Activated naive CD4-positive, alpha-beta T cell treated with anti-CD3 and anti-CD28 coated beads, Interleukin-2, amount 50 U/mL, for 72 hours (primary cell): Measurements from ENCODE around the gene DOP1A. TPM values are rescaled to one million over a fixed set of nuclear protein-coding genes. Genes with fewer than 3 reads are reported as not detected.
"Not testable (repeated sequence)": the region's sequence is repeated elsewhere in the genome, so short reads cannot be mapped to it uniquely, and the experiment has no call there.

Experiments
- ATAC-seq, 2 donors: fragments of 150-1000 bp; cut with Tn5 transposase; 2 replicates each; pipeline ENCODE4 v1.10.0; 2021; ENCODE audit warnings: mild to moderate bottlenecking in 2 of 2, moderate library complexity in 2 of 2
- DNase-seq, 2 donors: peaks; one replicate each; pipeline ENCODE4 v3.0.0; 2021 to 2022; ENCODE audit warnings: low spot score in 2 of 2
- H3K27ac Mint-ChIP-seq, 2 donors: one replicate each; pipeline ENCODE4 v1.8.0; 2022; ENCODE audit warnings: mild to moderate bottlenecking in 2 of 2, mixed read lengths in 2 of 2
- H3K36me3 Mint-ChIP-seq, 2 donors: one replicate each; pipeline ENCODE4 v1.8.0; 2022; ENCODE audit warnings: mixed read lengths in 2 of 2
- H3K9me3 Mint-ChIP-seq, 2 donors: one replicate each; pipeline ENCODE4 v1.8.0; 2022; ENCODE audit warnings: mixed read lengths in 2 of 2
- total RNA-seq, 2 donors: library from RNA; stranded (reverse); gene quantifications; one replicate each; pipeline ENCODE4 v1.2.3, GENCODE V29; 2022

Gene DOP1A
- total RNA-seq, 2 donors from 2014 or later = 7.4 to 9.5 TPM

- Mint-ChIP-seq H3K9me3 (no peaks in the 10 kb centered on the region), H3K36me3 (peaks cover 0 to 7% of the 10 kb centered on the region in 2 donors), H3K27ac (no peak overlapping the region)
- ATAC-seq (no peak), DNase-seq (no peak)
Measured at GRCh38 chr6:83176246-83176645, 108.8 kb downstream of the DOP1A start.

GRCh38 chr6:83180426-83180950 is 113.0 kb downstream of the DOP1A start:
- Mint-ChIP-seq H3K9me3 (no peaks in the 10 kb centered on the region), H3K36me3 (peaks cover 9 to 12% of the 10 kb centered on the region in 2 donors), H3K27ac (no peak overlapping the region)
- ATAC-seq = no peak
- no peak for DNase-seq

- DNase-seq (no peak), ATAC-seq (no peak)
- no peaks in the 10 kb centered on the region for H3K9me3 Mint-ChIP-seq
- peaks cover 9 to 17% of the 10 kb centered on the region in 2 donors for H3K36me3 Mint-ChIP-seq
- no peak overlapping the region for H3K27ac Mint-ChIP-seq
Measured at GRCh38 chr6:83182114-83182513, 114.6 kb downstream of the DOP1A start.

- H3K36me3 Mint-ChIP-seq = peaks cover 9 to 17% of the 10 kb centered on the region in 2 donors
- H3K27ac Mint-ChIP-seq = peak overlapping the region in 1 of 2 donors; percentile 62
- H3K9me3 Mint-ChIP-seq = no peaks in the 10 kb centered on the region
- ATAC-seq (no peak), DNase-seq (no peak)
Measured at GRCh38 chr6:83183082-83183828, 115.8 kb downstream of the DOP1A start.

- no peak overlapping the region for H3K27ac Mint-ChIP-seq
- peaks cover 9 to 17% of the 10 kb centered on the region in 2 donors for H3K36me3 Mint-ChIP-seq
- ATAC-seq = no peak
- no peak for DNase-seq
- H3K9me3 Mint-ChIP-seq = no peaks in the 10 kb centered on the region
Measured at GRCh38 chr6:83185096-83185495, 117.6 kb downstream of the DOP1A start.

- ATAC-seq (no peak), DNase-seq (no peak)
- Mint-ChIP-seq H3K36me3 (peaks cover 10 to 19% of the 10 kb centered on the region in 2 donors), H3K27ac (no peak overlapping the region), H3K9me3 (no peaks in the 10 kb centered on the region)
Measured at GRCh38 chr6:83188501-83188900, 121.0 kb downstream of the DOP1A start.

GRCh38 chr6:83190626-83191025 is 123.2 kb downstream of the DOP1A start:
- Mint-ChIP-seq H3K36me3 (peaks cover 10% of the 10 kb centered on the region in 2 donors), H3K27ac (no peak overlapping the region), H3K9me3 (no peaks in the 10 kb centered on the region)
- DNase-seq (no peak), ATAC-seq (no peak)

GRCh38 chr6:83191974-83192373 is 124.5 kb downstream of the DOP1A start:
- Mint-ChIP-seq H3K27ac (peak overlapping the region in 1 of 2 donors; percentile 95), H3K36me3 (peaks cover 6 to 10% of the 10 kb centered on the region in 2 donors)
- not testable (repeated sequence) for DNase-seq, H3K9me3 Mint-ChIP-seq, ATAC-seq

GRCh38 chr6:83192456-83192855 is 125.0 kb downstream of the DOP1A start:
- DNase-seq (no peak), ATAC-seq (peak; percentile 3 to 28)
- peaks cover 6 to 10% of the 10 kb centered on the region in 2 donors for H3K36me3 Mint-ChIP-seq
- no peaks in the 10 kb centered on the region for H3K9me3 Mint-ChIP-seq
- peak overlapping the region; percentile 94 to 95 for H3K27ac Mint-ChIP-seq

GRCh38 chr6:83192871-83193746 is 125.6 kb downstream of the DOP1A start, which contains the start of the genes PGM3 and RWDD2A:
Gene PGM3 (minus strand): TSS chr6:83193265. CDS start chr6:83191012, 2,253 bp downstream.
Gene RWDD2A (plus strand): TSS chr6:83193357. CDS start chr6:83194452, 1,095 bp downstream.
- Mint-ChIP-seq H3K36me3 (peaks cover 6 to 10% of the 10 kb centered on the region in 2 donors), H3K9me3 (no peaks in the 10 kb centered on the region), H3K27ac (peak within 1 kb of the TSS; percentile 95)
- ATAC-seq (peak; percentile 97 to 98), DNase-seq (peak; percentile 86 to 91)

GRCh38 chr6:83193747-83194566 is 126.5 kb downstream of the DOP1A start:
- no peaks in the 10 kb centered on the region for H3K9me3 Mint-ChIP-seq
- peaks cover 6 to 10% of the 10 kb centered on the region in 2 donors for H3K36me3 Mint-ChIP-seq
- DNase-seq = peak in 1 of 2 donors; percentile 10
- peak; percentile 17 to 25 for ATAC-seq
- peak overlapping the region in 1 of 2 donors; percentile 95 for H3K27ac Mint-ChIP-seq

- Mint-ChIP-seq H3K36me3 (no peaks in the 10 kb centered on the region), H3K27ac (peak overlapping the region in 1 of 2 donors; percentile 33), H3K9me3 (no peaks in the 10 kb centered on the region)
- ATAC-seq (peak; percentile 39 to 57), DNase-seq (no peak)
Measured at GRCh38 chr6:83198486-83199172, 131.2 kb downstream of the DOP1A start.

GRCh38 chr6:83199173-83199862 is 131.8 kb downstream of the DOP1A start:
- H3K9me3 Mint-ChIP-seq = no peaks in the 10 kb centered on the region
- peak; percentile 68 to 82 for ATAC-seq
- no peaks in the 10 kb centered on the region for H3K36me3 Mint-ChIP-seq
- DNase-seq = no peak
- peak overlapping the region in 1 of 2 donors; percentile 33 for H3K27ac Mint-ChIP-seq

- DNase-seq (no peak), ATAC-seq (peak in 1 of 2 donors; percentile 50)
- H3K27ac Mint-ChIP-seq = no peak overlapping the region
- no peaks in the 10 kb centered on the region for H3K36me3 Mint-ChIP-seq
- no peaks in the 10 kb centered on the region for H3K9me3 Mint-ChIP-seq
Measured at GRCh38 chr6:83199863-83200225, 132.4 kb downstream of the DOP1A start.

GRCh38 chr6:83202031-83202430 is 134.6 kb downstream of the DOP1A start:
- no peak for DNase-seq
- no peak overlapping the region for H3K27ac Mint-ChIP-seq
- ATAC-seq = no peak
- no peaks in the 10 kb centered on the region for H3K9me3 Mint-ChIP-seq
- H3K36me3 Mint-ChIP-seq = no peaks in the 10 kb centered on the region
